Activated naive CD4-positive, alpha-beta T cell treated with anti-CD3 and anti-CD28 coated beads for 36 hours (primary cell): ENCODE data around the gene PARP3. TPM values are rescaled to one million over a fixed set of nuclear protein-coding genes. Genes with fewer than 3 reads are reported as not detected.
"Not testable (repeated sequence)": the region's sequence is repeated elsewhere in the genome, so short reads cannot be mapped to it uniquely, and the experiment has no call there.

ENCODE experiments used
- CTCF ChIA-PET: fragments of 350-600 bp; sonication (Branson Sonifier 250); formaldehyde crosslinking; loops from one replicate; lab custom pipeline; 2021; ENCODE audit warnings: antibody characterized with exemption; lab: Charles Lee
- DNase-seq: peaks from one replicate; pipeline ENCODE4 v3.0.0-alpha.2; 2020
- H3K27ac Mint-ChIP-seq: one replicate; pipeline ENCODE4 v1.8.0; 2021; ENCODE audit warnings: mild to moderate bottlenecking, mixed read lengths
- H3K27me3 Mint-ChIP-seq: one replicate; pipeline ENCODE4 v1.8.0; 2021; ENCODE audit warnings: low read depth, mixed read lengths
- H3K36me3 Mint-ChIP-seq: one replicate; pipeline ENCODE4 v1.8.0; 2021; ENCODE audit warnings: low read depth, mixed read lengths
- H3K4me1 Mint-ChIP-seq: one replicate; pipeline ENCODE4 v1.8.0; 2021; ENCODE audit warnings: low read depth, mixed read lengths
- H3K4me3 Mint-ChIP-seq: one replicate; pipeline ENCODE4 v1.8.0; 2021; ENCODE audit warnings: mild to moderate bottlenecking, moderate library complexity, mixed read lengths
- H3K9me3 Mint-ChIP-seq: one replicate; pipeline ENCODE4 v1.8.0; 2021; ENCODE audit warnings: mixed read lengths
- intact Hi-C: fragments of 100-400 bp; cut with micrococcal nuclease; formaldehyde crosslinking; loops from one replicate; pipeline ENCODE4 v1.15.1; 2023
- total RNA-seq, 2 experiments: library from RNA; stranded (reverse); gene quantifications; one replicate each; pipeline ENCODE4 v1.2.3, GENCODE V29; 2021

PARP3 gene
- 10 to 100 TPM in 1 of 2 experiments, 1 to 10 TPM in 1; 10.0 to 11.1 TPM for total RNA-seq

GRCh38 chr3:51941798-51942602, at the start of gene PARP3, which contains the start of gene RRP9:
PARP3 (plus strand) TSS chr3:51942363; CDS start chr3:51943356, 993 bp downstream.
RRP9 (minus strand) TSS chr3:51941904; CDS start chr3:51941867, 37 bp downstream.
- peaks cover 33% of the 10 kb centered on the region for H3K4me1 Mint-ChIP-seq
- no peaks in the 10 kb centered on the region for H3K27me3 Mint-ChIP-seq
- intact Hi-C loops = loop anchor here (1.0 to 5.0 kb wide), 13 partner anchors 14 to 551 kb away; partner anchors contain the start of genes ABHD14B, ACY1, ALAS1 and DCAF1
- no peaks in the 10 kb centered on the region for H3K9me3 Mint-ChIP-seq
- CTCF ChIA-PET = interaction anchor here (0.6 to 3.0 kb wide), 21 partner anchors 9 to 1547 kb away, joined by 3 to 27 read pairs (median 4); partner anchors contain the start of genes ABHD14B, ACY1, GPR62 and RPL29
- DNase-seq = peak; percentile 100
- H3K27ac Mint-ChIP-seq = peak within 1 kb of the TSS; percentile 82
- peak within 1 kb of the TSS; percentile 88 for H3K4me3 Mint-ChIP-seq
- peaks cover 23% of the 10 kb centered on the region for H3K36me3 Mint-ChIP-seq

- H3K9me3 Mint-ChIP-seq = no peaks in the 10 kb centered on the region
- no peak overlapping the region for H3K4me3 Mint-ChIP-seq
- intact Hi-C loops = no loop called here
- H3K4me1 Mint-ChIP-seq = peaks cover 2% of the 10 kb centered on the region
- no peak overlapping the region for H3K27ac Mint-ChIP-seq
- H3K36me3 Mint-ChIP-seq = no peaks in the 10 kb centered on the region
- CTCF ChIA-PET = no interaction called here
- no peak for DNase-seq
- peaks cover 14% of the 10 kb centered on the region for H3K27me3 Mint-ChIP-seq
Measured at GRCh38 chr3:51894391-51894790, 47.8 kb upstream of the PARP3 start.

GRCh38 chr3:51894939-51895338, 47.2 kb upstream of the PARP3 start:
- H3K9me3 Mint-ChIP-seq = no peaks in the 10 kb centered on the region
- peaks cover 14% of the 10 kb centered on the region for H3K27me3 Mint-ChIP-seq
- no peak overlapping the region for H3K4me3 Mint-ChIP-seq
- intact Hi-C loops = no loop called here
- no peak overlapping the region for H3K27ac Mint-ChIP-seq
- no peak for DNase-seq
- CTCF ChIA-PET = no interaction called here
- peaks cover 2% of the 10 kb centered on the region for H3K4me1 Mint-ChIP-seq
- H3K36me3 Mint-ChIP-seq = no peaks in the 10 kb centered on the region

GRCh38 chr3:51896607-51897305, 45.4 kb upstream of the PARP3 start:
- CTCF ChIA-PET = no interaction called here
- H3K4me1 Mint-ChIP-seq = peaks cover 2% of the 10 kb centered on the region
- H3K36me3 Mint-ChIP-seq = no peaks in the 10 kb centered on the region
- H3K27ac Mint-ChIP-seq = no peak overlapping the region
- intact Hi-C loops = no loop called here
- H3K9me3 Mint-ChIP-seq = no peaks in the 10 kb centered on the region
- H3K27me3 Mint-ChIP-seq = peaks cover 20% of the 10 kb centered on the region
- DNase-seq = no peak
- H3K4me3 Mint-ChIP-seq = no peak overlapping the region

GRCh38 chr3:51897391-51897790, 44.8 kb upstream of the PARP3 start:
- intact Hi-C loops = no loop called here
- no peak for DNase-seq
- H3K4me3 Mint-ChIP-seq = no peak overlapping the region

GRCh38 chr3:51900043-51900442, 42.1 kb upstream of the PARP3 start:
- peaks cover 22% of the 10 kb centered on the region for H3K27me3 Mint-ChIP-seq
- H3K4me3 Mint-ChIP-seq, DNase-seq, H3K27ac Mint-ChIP-seq, H3K4me1 Mint-ChIP-seq, CTCF ChIA-PET, H3K9me3 Mint-ChIP-seq, intact Hi-C loops, H3K36me3 Mint-ChIP-seq: not testable (repeated sequence)

More at GRCh38 chr3:51897391-51897790, 44.8 kb upstream of the PARP3 start:
- Mint-ChIP-seq H3K36me3 (no peaks in the 10 kb centered on the region), H3K9me3 (no peaks in the 10 kb centered on the region), H3K4me1 (peaks cover 2% of the 10 kb centered on the region), H3K27me3 (peaks cover 21% of the 10 kb centered on the region), H3K27ac (no peak overlapping the region)
- CTCF ChIA-PET = no interaction called here

- H3K36me3 Mint-ChIP-seq, H3K9me3 Mint-ChIP-seq, H3K27ac Mint-ChIP-seq, CTCF ChIA-PET, H3K4me3 Mint-ChIP-seq, intact Hi-C loops, H3K4me1 Mint-ChIP-seq: not testable (repeated sequence)
- H3K27me3 Mint-ChIP-seq = peaks cover 14% of the 10 kb centered on the region
- DNase-seq = peak; percentile 43
Measured at GRCh38 chr3:51902361-51902760, 39.8 kb upstream of the PARP3 start.

GRCh38 chr3:51904034-51904823, 37.9 kb upstream of the PARP3 start:
- Mint-ChIP-seq H3K9me3 (peaks cover 8% of the 10 kb centered on the region), H3K27ac (no peak overlapping the region), H3K27me3 (peaks cover 15% of the 10 kb centered on the region), H3K36me3 (peaks cover 2% of the 10 kb centered on the region), H3K4me3 (no peak overlapping the region), H3K4me1 (peaks cover 4% of the 10 kb centered on the region)
- DNase-seq = no peak
- CTCF ChIA-PET = interaction anchor here (0.7 kb wide), 1 partner anchor 600 kb away, joined by 4 read pairs; no protein-coding TSS in a partner anchor
- intact Hi-C loops = no loop called here

GRCh38 chr3:51908026-51908425, 34.1 kb upstream of the PARP3 start:
- Mint-ChIP-seq H3K9me3 (peaks cover 8% of the 10 kb centered on the region), H3K36me3 (peaks cover 2% of the 10 kb centered on the region), H3K27me3 (peaks cover 11% of the 10 kb centered on the region), H3K4me1 (no peaks in the 10 kb centered on the region), H3K4me3 (no peak overlapping the region), H3K27ac (no peak overlapping the region)
- intact Hi-C loops = no loop called here
- DNase-seq = no peak
- CTCF ChIA-PET = no interaction called here

- CTCF ChIA-PET = no interaction called here
- H3K4me3 Mint-ChIP-seq = no peak overlapping the region
- no peaks in the 10 kb centered on the region for H3K27me3 Mint-ChIP-seq
- H3K9me3 Mint-ChIP-seq = no peaks in the 10 kb centered on the region
- H3K4me1 Mint-ChIP-seq = no peaks in the 10 kb centered on the region
- H3K36me3 Mint-ChIP-seq = no peaks in the 10 kb centered on the region
- no peak for DNase-seq
- intact Hi-C loops = no loop called here
- no peak overlapping the region for H3K27ac Mint-ChIP-seq
Measured at GRCh38 chr3:51916418-51916817, 25.7 kb upstream of the PARP3 start.

- DNase-seq = no peak
- Mint-ChIP-seq H3K4me1 (no peaks in the 10 kb centered on the region), H3K36me3 (no peaks in the 10 kb centered on the region), H3K27ac (no peak overlapping the region), H3K4me3 (no peak overlapping the region), H3K9me3 (no peaks in the 10 kb centered on the region), H3K27me3 (no peaks in the 10 kb centered on the region)
- CTCF ChIA-PET = no interaction called here
- intact Hi-C loops = no loop called here
Measured at GRCh38 chr3:51921081-51921578, 21.0 kb upstream of the PARP3 start.
